ENCODE measurements around the gene TIFAB. TPM values are rescaled to one million over a fixed set of nuclear protein-coding genes. Genes with fewer than 3 reads are reported as not detected.

The TIFAB gene
- total RNA-seq, 4 donors from 2014 or later, result not detected

DNA sequence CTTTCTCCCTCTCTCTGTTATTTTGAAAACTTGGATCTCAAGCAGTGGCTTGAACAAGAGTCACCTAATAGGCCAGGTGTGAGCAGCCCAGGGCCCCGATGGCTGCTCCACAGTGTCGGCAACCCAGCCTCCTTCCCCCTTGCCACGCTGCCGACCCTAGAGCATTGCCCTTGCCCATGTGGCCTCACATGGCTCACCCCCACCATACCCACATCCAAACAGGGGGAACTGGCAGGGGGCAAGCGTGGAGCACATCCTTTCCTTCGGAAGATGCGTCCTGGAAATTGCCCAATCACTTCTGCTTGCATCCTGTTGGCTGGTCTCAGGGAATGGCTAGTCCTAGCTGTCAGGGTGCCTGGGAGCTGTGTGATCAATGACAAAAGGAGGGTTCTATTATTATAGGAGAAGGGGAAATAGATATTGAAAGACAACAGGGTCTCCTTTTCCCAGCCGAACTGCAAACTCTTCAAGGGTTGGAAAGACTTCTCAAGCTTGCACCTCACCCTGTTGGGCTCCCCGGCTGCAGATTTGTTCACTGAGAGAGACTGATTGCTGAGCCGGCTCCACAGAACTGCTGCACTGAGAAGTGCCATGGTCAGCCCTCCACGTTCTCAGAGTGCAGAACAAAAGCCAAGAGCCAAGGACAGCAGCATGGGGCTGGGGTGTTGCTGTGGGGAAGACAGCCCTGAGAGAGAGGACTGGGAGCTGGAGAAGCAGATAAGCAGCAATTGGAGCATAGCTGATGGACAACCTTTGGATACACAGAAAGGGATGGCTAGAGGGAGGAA, 8.3 kb upstream of the TIFAB start:
- 61 to 81% methylated on average over 11 of the region's 11 CpGs for WGBS, 2 donors
- H3K36me3 ChIP-seq, result no peaks in the 10 kb centered on the region
- peaks cover 0 to 3% of the 10 kb centered on the region in 2 donors for H3K27me3 ChIP-seq
- no peaks in the 10 kb centered on the region for H3K9me3 ChIP-seq
- H3K4me1 ChIP-seq, result peaks cover 0 to 23% (median 7%) of the 10 kb centered on the region in 4 donors
- no peak overlapping the region for H3K4me3 ChIP-seq
- DNase-seq (ENCODE audit: low spot score in 2 of 2), result no peak
- no peak for TF ChIP-seq EP300 (IDR thresholded peaks at IDR 0.05)
- TF ChIP-seq, protein P1, sequence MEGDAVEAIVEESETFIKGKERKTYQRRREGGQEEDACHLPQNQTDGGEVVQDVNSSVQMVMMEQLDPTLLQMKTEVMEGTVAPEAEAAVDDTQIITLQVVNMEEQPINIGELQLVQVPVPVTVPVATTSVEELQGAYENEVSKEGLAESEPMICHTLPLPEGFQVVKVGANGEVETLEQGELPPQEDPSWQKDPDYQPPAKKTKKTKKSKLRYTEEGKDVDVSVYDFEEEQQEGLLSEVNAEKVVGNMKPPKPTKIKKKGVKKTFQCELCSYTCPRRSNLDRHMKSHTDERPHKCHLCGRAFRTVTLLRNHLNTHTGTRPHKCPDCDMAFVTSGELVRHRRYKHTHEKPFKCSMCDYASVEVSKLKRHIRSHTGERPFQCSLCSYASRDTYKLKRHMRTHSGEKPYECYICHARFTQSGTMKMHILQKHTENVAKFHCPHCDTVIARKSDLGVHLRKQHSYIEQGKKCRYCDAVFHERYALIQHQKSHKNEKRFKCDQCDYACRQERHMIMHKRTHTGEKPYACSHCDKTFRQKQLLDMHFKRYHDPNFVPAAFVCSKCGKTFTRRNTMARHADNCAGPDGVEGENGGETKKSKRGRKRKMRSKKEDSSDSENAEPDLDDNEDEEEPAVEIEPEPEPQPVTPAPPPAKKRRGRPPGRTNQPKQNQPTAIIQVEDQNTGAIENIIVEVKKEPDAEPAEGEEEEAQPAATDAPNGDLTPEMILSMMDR (IDR thresholded peaks at IDR 0.05), result no peak
- no peak for TF ChIP-seq POLR2A (IDR thresholded peaks at IDR 0.05)
- no peak overlapping the region for H3K27ac ChIP-seq

DNA sequence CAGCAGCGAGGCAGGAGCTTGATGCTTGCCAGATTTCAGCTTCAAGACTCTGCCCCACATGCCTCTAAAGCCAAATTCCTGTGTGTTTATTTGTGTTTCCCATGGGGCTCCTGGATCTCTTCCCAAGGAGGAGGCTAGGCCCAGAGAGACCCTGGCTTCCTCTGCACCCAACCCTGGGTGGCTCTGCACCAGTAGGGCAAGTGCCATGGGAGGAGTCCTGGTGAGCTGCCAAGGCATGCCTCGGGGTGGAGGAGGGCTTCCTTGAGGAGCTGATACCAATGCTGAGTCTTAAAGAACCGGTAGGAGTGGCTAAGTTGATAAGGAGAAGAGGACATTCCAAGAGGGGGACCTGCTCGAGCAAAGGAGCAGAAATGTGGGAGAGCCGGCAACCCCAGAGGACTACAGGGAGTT, 6.8 kb upstream of the TIFAB start:
- Histone ChIP-seq H3K4me1 (peaks cover 0 to 23% (median 7%) of the 10 kb centered on the region in 4 donors), H3K27ac (peak overlapping the region in 1 of 4 donors; percentile 50), H3K36me3 (no peaks in the 10 kb centered on the region), H3K27me3 (peaks cover 0 to 3% of the 10 kb centered on the region in 2 donors), H3K4me3 (no peak overlapping the region), H3K9me3 (no peaks in the 10 kb centered on the region)
- no peak for TF ChIP-seq EP300 (IDR thresholded peaks at IDR 0.05)
- TF ChIP-seq, protein P1 (IDR thresholded peaks at IDR 0.05), result no peak
- TF ChIP-seq POLR2A (IDR thresholded peaks at IDR 0.05), result no peak
- DNase-seq (ENCODE audit: low spot score in 2 of 2), result no peak
- WGBS, 2 donors, result 29% methylated on average over 5 of the region's 5 CpGs

DNA sequence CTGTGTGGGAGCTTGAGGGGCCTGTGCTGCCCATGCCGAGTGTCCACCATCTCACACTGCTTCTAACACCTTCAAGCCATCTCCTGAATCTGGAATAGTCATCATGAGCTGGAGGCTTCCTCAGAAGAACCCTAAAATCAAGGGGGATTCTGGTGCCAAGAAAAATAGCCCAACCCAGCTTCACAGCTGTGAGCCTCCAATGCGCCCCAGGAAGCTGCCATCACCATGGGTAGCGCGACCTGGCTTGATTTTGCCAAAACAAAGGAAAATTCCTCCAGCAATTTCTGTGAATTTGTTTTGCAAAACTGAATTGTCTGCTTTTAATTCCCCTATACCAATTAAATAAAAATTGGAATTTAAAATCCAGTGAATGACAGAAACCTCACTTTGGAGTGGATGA, 6.2 kb upstream of the TIFAB start:
- H3K27me3 ChIP-seq, result peaks cover 0 to 3% of the 10 kb centered on the region in 2 donors
- TF ChIP-seq, protein P1 (IDR thresholded peaks at IDR 0.05), result no peak
- TF ChIP-seq EP300 (IDR thresholded peaks at IDR 0.05), result no peak
- no peak for TF ChIP-seq POLR2A (IDR thresholded peaks at IDR 0.05)
- peaks cover 0 to 23% (median 7%) of the 10 kb centered on the region in 4 donors for H3K4me1 ChIP-seq
- no peak for DNase-seq (ENCODE audit: low spot score in 2 of 2)
- no peak overlapping the region for H3K4me3 ChIP-seq
- peak overlapping the region in 1 of 4 donors; percentile 50 for H3K27ac ChIP-seq
- H3K9me3 ChIP-seq, result no peaks in the 10 kb centered on the region
- no peaks in the 10 kb centered on the region for H3K36me3 ChIP-seq
- WGBS, 2 donors, result 57 to 87% methylated on average over 4 of the region's 4 CpGs

DNA sequence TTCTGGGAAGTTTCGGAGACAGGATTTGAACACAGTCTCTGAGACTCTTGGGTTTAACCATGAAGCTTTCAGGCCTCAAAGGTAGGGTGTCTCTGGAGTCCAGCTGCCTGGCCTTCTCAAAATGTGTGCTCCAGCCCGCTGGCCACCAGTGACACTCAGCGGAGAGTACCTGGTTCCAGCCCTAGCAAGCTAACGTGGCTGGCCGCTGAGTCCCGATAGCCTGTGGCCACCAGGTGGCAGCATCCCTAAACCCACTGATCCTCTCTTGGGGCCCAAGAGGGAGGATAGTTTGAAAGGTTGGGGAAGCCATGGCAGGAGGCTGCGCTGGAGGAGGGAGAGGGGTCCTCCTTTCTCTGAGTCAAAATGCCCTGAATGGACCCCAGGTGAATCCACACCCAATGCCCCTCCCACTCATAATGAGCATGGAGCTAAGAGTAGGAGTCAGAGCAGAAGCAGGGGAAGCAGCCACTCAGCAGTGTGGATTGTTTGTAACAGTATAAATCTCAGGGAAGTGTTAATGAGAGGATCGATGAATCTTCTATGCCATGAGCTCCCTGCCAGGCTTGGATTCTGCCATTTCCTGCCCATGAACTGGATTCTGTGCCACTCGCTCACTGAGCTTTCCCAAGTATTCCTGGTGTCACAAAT, 5.4 kb upstream of the TIFAB start:
- DNase-seq (ENCODE audit: low spot score in 2 of 2), result peak in 1 of 2 donors; percentile 47
- TF ChIP-seq POLR2A (IDR thresholded peaks at IDR 0.05) (no peak), EP300 (IDR thresholded peaks at IDR 0.05) (no peak)
- TF ChIP-seq, protein P1 (IDR thresholded peaks at IDR 0.05), result peak; percentile 49 to 64 (median 58)
- Histone ChIP-seq H3K4me3 (no peak overlapping the region), H3K36me3 (no peaks in the 10 kb centered on the region), H3K27ac (no peak overlapping the region), H3K27me3 (no peaks in the 10 kb centered on the region), H3K9me3 (no peaks in the 10 kb centered on the region), H3K4me1 (peaks cover 0 to 23% (median 7%) of the 10 kb centered on the region in 4 donors)
- WGBS, 2 donors, result 50 to 56% methylated on average over 9 of the region's 9 CpGs
